Stimulated activated CD4-positive, alpha-beta T cell treated with anti-CD3 and anti-CD28 coated beads, TNF-alpha, amount 100 ng/mL, for 1 hour (primary cell): ENCODE measurements around the gene SMIM20.

ENCODE experiments used
- DNase-seq, 3 donors: peaks; one replicate each; pipeline ENCODE4 v3.0.0-alpha.2; 2020; ENCODE audit warnings: low read depth in 3 of 3, low spot score in 1 of 3

The SMIM20 gene

DNA sequence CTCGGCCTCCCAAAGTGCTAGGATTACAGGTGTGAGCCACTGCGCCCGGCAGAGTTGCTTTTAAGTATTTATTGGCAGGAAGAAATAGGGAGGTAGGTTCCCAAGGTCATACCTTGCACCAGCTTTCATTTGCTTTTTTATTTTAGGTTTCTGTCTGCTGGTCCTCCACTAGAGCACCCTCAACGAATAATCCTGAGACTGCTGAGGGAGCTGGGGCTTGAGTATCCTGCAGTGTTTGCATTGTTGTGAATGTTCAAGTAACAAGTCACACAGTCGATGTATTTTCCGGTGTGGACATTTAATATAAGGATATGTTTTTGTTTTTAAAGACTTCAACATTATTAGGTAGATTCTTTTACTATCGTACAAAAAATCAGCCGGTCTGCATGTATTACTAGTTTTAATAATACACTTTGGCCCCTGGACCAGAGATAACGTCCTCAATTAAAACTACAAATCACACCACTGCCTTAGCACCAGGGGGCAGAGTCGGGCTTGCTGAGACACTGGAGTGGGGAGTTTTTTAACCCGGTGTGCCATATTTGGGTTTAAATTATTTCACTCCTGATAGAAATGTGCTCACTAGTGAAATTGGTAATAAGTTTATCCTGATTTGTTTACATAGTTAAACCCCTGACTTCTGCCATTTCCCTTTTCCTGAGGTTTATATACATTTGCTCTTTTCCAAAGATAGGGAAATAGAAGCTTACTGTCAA is 11.6 kb downstream of the SMIM20 start:
- no peak for DNase-seq

DNA sequence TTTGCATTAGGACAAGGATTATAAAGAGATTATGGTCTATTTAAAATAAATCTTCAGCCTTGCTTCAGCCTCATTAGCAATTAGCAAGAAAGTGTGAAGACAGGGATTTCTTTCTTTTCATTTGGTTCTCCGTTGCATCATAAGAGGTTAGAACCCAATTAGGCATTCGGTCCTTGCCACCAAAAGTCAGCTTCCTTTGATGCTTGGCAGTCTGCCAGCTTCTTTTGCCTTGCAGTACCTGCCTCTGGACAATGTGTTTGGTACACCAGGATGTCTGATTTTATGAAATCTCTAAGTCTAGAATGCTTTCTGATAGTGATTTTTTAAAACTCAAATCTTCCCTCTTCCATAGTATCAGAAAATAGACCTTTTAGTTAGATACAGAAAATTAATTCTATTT is 12.4 kb downstream of the SMIM20 start:
- DNase-seq, result no peak

GRCh38 chr4:25927361-25928195 is 13.6 kb downstream of the SMIM20 start:
- no peak for DNase-seq

DNA sequence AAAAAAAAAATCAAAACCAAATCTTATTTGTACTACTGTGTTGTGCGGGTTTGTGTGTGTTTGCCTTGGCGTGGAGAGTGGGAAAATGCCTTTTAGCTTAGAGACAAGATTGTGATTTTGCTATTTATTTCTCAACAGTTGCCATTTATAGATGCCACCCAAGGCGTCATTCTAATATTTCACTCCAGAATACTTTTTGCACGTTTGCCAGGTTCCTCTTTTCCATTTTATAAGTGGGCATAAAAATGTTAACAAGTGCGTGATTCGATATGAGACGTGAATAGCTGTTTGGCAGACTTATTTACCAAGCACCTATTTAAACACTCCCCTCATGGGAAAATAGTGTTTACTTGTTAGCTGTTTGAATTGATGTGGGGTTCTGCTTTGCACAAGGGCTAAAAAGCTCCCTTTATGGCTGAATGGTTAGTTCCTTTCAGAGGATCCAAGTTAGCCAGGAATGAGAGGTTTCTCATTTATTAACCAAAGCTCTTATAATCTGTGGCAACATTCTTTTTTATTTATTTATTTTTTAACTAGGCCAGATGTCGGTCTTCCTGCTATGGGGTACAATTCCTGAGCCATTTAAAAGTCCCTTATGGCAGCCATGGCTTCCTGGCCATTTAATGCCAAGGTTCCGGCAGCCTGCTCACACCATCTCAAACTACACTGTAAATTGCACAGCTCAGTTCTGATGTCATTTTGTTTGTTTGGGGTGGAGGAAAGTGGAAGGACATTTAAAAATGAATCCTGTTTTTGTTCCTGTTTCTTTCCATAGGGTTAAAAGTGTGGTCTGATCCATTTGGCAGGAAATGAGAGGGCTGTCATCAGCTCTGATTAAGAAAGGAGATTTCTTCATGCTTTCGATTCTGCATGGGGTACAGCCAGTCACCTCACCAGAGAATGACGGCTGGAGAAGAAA is 14.6 kb downstream of the SMIM20 start:
- DNase-seq, result no peak

DNA sequence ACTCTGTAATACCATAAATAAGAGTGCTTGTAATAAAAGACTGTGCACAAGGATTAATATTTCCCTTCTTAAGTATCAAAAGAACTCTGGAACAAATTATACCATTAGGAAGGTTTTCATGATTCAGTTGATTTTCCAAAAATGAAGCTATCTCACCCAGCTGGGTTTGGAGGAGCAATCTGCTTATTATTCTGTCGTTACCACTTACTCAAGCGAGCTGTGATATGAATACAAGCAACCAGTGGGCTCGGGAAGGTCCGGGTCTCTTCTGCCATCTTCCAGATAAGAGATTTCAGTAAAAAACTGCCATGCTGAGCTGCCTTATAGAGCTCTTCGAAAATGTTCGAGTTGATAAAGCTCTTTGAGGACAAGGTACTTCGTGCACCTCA is 15.3 kb downstream of the SMIM20 start:
- no peak for DNase-seq

DNA sequence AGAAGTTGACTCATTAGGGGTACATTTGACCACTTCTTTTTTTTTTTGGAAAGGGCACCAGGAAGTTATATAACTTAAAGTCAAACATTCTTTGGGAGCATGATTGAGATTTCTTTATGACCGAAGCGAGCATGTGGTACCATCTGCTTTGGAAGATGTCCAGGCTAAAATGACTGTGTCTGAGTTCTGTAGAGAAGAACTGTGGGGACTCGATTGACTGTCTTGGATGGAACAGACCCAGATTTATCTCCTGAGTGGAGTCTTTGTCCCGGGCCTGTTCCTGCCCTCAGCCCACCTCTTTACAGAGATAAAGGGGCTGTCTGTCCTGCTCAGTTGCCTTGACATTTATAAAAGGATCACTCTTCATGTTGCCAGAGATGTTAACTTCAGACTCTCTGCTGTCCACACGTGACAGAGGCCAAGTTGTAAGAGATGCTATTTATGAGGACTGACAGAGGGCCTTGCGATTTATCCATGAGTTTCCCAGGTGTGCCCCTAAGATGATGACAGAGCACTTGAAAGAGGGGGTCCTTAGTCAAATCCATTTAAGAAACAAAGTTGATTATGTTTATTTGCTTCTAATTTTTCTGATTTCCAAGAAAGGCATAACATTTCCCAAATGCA is 16.8 kb downstream of the SMIM20 start:
- DNase-seq, result no peak

DNA sequence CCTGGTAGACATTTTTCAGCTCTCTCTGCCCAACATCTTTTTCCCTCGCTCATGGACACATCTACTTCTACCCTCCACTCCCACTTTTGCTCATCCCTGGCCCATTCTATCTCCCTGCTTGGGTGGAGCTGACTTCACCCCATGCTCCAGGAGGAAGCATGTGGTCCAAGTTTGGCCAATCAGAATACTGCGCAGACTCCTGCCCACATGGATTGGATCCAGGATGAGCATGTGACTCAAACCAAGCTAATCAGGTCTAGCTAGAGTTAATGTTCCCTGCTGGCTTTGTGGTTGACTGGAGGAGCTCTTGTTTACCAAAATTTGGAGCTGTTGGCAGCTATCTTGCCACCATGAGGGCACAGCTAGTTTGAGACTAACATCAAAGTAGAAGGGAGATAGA is 22.7 kb downstream of the SMIM20 start:
- DNase-seq, result no peak

DNA sequence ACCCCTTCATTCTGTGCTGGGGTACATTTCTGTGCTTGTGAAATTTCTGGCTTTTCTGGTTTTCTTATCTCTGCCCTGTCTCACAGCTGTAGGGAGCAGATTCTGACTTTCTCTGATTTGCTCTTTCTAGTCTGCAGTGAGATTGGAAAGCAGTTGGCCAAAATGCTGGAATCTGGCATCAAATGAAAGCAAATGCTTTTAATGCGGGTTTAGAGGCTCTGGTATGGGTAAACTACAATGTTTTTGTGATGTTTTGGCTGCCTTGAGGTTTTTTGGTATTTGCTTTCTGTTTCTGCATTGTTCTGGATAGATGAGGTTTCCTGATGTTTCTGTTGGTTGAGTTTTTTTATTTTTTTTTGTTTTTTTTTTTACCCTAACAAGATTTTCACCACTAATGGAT is 23.8 kb downstream of the SMIM20 start:
- no peak for DNase-seq

GRCh38 chr4:25938366-25938765 is 24.3 kb downstream of the SMIM20 start:
- no peak for DNase-seq

DNA sequence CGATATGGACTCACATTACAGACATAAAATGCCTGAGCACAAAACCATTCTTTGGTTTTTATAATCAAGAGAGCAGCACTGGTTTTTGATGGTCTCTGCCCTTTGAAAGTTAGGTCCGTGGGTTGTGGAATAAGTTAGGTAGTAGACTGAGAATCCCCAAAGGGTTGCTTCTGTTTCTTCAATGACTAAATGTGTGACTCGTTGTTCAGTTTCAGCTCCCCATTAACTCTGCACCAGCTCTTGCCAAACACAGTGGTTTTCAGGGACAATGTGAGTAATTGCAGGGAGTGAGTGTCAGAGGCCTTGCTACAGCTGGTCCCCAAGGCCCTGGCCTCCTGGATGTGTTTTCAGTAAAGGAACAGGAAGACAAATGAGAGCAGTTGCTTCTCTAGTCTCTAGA is 24.8 kb downstream of the SMIM20 start:
- DNase-seq, result no peak

- no peak for DNase-seq
These were observed 25.3 kb downstream of the SMIM20 start for GRCh38 chr4:25939330-25939729.

DNA sequence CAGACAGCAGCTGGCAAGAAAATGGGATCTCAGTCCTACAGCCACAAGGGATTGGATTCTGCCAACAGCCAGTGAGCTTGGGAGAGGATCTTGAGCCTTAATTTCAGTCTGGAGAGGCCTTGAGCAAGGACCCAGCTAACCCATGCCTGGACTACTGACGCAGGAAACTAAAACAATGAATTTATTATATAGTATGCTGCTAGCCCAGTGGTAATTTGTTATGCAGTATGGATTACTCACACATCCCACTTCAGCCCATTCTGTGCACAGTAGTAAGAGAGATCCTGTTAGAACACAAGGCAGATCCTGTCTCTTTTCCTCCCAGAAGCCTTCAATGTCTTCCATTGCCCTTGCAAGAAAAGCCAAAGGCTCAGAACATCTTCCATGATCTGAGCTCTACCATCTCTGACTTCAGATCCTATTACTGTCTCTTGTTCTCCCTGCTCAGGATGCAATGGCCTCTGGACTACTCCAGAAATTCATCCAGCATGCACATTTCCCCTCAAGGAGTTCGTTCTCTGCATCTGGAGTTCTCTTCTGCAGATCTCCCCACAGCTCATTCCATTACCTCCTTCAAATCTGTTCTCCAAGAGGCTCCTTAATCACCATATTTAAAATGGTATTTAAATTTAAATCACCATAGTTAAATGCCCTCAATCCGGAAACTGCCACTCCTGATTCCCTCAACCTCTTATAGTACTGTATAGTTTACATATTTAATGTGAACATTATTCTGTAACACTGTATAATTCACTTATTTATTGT is 27.6 kb downstream of the SMIM20 start:
- no peak for DNase-seq

GRCh38 chr4:25943312-25943711 is 29.3 kb downstream of the SMIM20 start:
- no peak for DNase-seq

DNA sequence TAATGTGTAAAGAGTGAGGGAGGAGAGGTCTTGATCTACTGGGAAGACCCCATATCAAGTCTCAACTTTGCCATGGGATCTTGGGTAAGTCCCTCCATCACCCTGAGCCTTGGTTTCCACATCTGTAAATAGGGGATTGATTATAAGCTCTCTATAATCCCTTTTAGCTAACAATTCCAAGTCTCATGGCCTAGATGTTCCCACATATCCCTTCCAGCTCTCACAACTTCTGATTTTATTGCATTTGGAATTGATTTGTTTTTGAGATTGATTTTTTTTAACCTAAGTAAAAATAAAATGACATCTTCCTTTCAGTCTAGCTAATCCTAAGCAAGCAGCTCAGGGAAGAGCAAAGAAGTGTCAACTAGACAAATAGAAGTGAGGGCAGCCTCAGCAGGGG is 29.8 kb downstream of the SMIM20 start:
- DNase-seq, result no peak

DNA sequence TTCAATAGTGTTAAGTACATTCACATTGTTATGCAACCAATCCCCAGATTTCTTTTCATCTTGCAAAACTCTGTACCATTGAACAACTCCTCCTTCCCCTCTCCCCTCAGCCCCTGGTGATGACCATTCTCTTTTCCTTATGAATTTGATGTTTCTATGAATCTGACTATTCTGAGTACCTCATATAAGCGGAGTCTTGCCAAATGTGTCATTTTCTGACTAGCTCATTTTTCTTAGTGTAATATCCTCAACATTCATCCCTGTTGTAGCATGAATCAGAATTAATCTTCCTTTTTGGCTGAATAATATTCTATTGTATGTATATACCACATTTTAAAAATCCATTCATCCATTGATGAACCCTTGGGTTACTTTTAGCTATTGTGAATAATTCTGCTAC is 34.0 kb downstream of the SMIM20 start:
- no peak for DNase-seq

DNA sequence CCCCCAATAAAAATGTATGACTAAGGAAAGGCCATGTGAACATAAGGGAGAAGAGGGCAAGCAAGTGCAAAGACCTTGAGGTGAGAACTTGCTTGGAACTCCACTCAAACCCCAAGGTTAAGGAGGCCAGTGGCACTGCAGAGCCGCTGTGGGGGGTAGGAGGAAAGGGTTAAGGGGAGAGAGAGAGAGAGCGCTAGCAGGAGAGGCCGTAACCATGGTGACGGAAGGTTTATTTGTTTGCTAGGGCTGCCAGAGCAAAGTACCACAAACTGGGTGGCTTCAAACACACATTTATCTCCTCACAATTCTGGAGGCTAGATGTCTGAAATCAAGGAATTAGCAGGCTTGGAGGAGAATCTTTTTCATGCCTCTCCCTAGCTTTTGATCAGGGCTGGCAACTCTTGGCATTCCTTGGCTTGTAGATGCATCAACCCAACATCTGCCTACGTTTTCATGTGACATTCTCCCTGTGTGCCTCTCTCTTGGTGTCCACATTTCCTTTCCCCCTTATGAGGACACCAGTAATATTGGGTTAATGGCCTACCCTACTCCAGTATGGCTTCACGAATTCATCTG is 35.2 kb downstream of the SMIM20 start:
- DNase-seq, result no peak

GRCh38 chr4:25949994-25950393 is 36.0 kb downstream of the SMIM20 start:
- no peak for DNase-seq

DNA sequence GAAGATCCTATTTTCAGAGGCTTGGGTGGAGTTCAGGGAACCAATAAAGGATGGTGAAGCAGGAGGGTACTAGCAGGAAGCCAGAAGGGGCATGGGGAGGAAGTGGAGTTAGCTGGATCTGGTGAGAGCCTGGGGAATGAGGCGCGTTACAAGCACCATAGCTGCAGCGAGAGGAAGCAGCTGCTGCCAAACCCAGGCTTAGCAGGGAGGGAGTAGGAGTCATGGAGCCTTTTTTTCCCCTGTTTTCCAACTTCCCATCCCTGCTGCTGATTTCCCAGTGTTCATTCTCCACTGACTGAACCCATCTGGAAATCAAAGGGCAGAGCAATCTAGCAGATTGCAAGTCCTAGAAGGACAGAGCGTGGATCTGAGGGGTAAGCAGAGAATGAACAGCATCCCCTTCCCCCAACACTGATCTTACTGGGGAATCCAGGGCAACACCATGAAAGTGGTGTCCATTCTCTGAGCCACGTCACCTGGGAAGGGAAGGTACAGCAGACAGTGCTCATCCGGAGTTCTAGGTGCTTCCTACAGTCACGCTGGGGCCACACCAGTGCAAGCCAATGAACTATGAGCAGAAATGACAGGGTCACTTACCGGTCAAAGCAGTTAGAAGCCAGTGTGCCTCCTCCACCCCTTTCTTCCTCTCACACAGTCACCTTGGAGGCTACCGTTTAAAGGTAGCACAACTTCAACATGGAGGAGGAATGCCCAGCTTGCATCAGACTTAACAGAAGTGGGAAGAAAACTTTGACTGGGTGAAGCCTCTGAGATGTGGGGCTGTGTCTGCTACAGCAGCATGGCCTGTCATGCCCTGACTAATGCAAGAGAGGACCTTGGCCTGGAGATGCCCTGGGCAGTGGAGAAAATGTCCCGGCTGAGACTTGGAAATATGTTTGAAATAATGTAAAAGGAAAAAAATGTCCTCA is 36.7 kb downstream of the SMIM20 start:
- DNase-seq, result no peak

GRCh38 chr4:25951390-25951952 is 37.5 kb downstream of the SMIM20 start:
- no peak for DNase-seq
